ENCODE results near the gene CRIP1.

- TF ChIP-seq POLR2AphosphoS5 (IDR thresholded peaks at IDR 0.05; ENCODE audit: borderline replicate concordance, low read depth, low read length) (no peak), EZH2 (IDR thresholded peaks at IDR 0.05) (no peak), FOXP2 (optimal IDR thresholded peaks at IDR 0.05; ENCODE audit: control extremely low read depth, extremely low read length, insufficient read depth) (no peak)
Measured at GRCh38 chr14:105477660-105478397, 8.9 kb upstream of the CRIP1 start.

Measured in SK-N-MC (cell line).